HG03354 (cell line): ENCODE measurements around the gene DDX56.

Source experiments
- ATAC-seq: cut with Tn5 transposase; IDR thresholded peaks from one replicate; pipeline ENCODE4 v1.9.1; 2021; ENCODE audit warnings: mild to moderate bottlenecking; ENCODE audit not compliant: unreplicated experiment, poor library complexity, severe bottlenecking

DDX56 gene, protein sequence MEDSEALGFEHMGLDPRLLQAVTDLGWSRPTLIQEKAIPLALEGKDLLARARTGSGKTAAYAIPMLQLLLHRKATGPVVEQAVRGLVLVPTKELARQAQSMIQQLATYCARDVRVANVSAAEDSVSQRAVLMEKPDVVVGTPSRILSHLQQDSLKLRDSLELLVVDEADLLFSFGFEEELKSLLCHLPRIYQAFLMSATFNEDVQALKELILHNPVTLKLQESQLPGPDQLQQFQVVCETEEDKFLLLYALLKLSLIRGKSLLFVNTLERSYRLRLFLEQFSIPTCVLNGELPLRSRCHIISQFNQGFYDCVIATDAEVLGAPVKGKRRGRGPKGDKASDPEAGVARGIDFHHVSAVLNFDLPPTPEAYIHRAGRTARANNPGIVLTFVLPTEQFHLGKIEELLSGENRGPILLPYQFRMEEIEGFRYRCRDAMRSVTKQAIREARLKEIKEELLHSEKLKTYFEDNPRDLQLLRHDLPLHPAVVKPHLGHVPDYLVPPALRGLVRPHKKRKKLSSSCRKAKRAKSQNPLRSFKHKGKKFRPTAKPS

DNA sequence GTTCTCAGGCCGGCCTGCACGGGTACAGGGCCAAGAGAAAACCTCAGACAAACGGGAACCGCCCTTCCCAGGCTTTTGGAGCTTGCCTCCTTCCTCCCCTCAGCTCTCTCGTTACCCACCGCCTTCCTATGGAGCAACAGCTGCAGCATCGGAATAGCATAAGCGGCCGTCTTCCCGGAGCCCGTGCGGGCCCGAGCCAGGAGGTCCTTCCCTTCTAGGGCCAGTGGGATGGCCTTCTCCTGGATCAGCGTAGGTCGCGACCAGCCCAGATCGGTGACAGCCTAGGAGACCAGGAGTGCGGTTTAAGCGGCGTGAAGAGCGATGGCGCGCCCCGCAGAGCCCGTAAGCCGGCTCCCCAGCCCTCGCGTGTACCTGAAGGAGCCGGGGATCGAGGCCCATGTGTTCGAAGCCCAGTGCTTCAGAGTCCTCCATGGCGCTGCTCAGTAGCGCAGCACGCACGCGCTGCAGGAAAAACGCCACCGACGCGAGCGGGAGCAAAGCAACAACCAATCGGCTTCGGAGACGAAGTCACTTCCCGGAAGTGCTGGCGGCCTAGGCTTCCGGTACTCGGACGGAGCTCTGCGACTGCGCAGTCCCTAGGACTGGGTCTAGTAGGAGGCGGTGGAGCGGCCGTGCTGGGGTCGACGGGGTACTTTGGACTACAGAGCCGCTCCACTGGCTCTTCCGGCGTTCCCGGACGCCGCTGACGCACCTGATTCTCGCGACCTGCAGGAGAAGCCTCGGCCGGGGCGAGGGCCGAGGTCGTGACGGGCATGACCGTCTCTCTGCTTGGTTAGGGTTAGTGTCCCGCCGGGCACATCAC is at the start of gene DDX56:
DDX56 (minus strand) TSS at position 445 of the 823 bp plus-strand sequence; CDS start at position 432, 13 bp downstream.
- ATAC-seq: peak; percentile 97

DNA sequence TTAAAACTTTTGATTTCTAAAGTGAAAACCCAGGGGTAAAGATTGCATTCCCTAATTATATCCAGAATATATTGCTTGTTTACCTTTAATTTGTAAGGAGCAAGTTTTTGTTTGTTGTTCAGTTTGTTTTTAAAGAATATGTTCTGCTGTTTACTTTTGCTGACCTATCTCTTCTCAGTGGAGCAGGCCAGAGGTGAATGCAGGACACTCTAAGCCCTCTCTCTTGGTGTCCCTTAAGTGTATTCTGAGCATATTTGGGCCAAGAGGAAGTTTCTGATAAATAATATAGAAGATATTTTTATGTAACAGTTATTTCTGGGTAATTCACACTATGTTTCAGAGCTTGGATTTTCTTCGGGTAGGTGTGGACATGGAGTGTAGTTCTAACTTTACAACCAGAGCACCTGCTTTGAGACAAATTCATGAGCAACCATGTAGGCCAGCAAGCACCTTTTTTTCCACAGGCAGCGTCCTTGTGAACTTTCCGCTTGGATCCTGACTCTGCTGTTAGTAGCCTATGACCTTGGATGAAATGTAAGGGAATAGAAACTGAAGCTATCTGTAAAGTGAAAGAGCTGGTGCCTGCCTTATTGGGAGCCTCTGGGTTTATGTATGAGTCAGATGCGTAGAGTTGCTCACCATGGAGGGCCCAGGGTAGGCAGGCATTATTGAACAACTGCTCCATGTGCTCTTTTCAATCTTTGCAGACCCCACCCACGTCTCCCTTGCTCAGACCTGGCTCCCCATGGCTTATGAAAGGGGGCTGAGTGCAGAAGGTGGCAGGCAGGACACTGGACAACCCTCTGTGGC is 48.8 kb upstream of the DDX56 start:
- peak; percentile 65 for ATAC-seq

DNA sequence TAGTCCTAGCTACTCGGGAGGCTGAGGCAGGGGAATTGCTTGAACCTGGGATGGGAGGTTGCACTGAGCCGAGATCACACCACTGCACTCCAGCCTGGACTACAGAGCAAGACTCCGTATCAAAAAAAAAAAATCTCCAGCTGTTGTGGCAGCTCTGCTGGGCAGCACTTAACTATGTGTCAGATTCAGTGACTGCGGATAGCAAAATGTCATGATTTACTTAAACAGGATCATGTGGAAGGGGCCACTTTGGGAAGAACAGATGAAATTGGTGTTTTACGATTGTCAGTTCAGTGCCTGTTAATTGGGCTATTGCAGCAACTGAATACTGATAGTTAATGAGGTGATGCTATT is 48.0 kb upstream of the DDX56 start:
- no peak for ATAC-seq

DNA sequence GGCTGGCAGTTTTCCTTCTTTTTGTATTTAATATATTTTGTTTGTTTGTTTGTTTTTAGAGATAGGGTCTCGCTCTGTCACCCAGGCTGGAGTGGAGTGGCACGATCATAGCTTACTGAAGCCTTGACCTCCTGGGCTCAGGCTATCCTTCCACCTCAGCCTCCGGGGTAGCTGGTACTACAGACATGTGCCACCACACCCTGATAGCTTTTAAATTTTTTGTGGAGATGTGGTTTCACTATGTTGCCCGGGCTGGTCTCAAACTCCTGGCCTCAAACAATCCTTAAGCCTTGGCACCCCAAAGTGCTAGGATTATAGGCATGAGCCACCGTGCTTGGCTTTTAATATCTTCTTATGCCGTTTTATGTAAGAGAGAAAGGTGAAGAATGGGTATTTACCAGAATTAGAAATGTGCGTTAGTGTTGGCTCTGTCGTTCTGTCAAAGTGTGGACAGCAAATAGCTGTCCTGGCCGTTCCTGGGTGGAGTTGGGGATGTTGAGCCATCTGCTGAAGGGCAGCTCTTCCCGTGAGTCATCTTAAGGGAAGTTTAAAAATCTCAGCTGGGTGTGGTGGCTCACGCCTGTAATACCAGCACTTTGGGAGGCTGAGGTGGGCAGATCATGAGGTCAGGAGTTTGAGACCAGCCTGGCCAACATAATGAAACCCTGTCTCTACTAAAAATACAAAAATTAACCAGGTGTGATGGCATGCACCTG is 47.5 kb upstream of the DDX56 start:
- ATAC-seq: no peak

DNA sequence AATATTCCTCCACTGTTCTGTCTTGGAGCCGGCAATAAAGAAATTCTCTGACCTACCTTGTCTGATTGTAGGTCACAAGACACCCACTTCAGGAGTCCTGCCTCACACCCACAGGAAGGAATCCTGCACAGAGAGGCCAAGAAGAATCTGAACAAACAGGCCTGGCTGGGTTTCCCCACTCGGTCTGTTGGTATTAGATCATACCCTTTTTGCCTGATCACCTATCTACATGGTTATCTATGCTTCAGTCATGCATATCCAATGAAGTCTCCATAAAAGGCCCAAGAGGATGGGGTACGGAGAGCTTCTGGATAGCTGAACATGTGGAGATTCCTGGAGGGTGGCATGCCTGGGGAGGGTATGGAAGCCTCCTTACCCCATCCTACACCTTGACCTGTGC is 45.0 kb upstream of the DDX56 start:
- no peak for ATAC-seq

DNA sequence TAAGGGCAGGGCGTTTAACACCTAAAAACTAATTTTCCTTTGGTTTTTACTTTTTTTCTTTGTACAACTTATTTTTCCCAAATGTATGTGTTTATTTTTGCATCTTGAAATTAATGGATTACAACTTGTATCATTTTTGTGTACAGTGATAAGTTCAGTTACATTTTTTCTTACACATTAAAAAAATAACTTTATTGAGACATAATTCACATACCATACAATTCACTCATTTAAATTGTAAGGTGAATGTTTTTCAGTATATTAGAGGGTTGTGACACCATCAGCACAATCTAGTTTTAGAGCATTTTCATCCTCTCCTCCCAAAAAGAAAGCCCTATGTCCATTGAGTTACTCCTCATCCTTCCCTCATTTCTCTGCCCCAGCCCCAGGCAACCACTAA is 44.3 kb upstream of the DDX56 start:
- no peak for ATAC-seq

DNA sequence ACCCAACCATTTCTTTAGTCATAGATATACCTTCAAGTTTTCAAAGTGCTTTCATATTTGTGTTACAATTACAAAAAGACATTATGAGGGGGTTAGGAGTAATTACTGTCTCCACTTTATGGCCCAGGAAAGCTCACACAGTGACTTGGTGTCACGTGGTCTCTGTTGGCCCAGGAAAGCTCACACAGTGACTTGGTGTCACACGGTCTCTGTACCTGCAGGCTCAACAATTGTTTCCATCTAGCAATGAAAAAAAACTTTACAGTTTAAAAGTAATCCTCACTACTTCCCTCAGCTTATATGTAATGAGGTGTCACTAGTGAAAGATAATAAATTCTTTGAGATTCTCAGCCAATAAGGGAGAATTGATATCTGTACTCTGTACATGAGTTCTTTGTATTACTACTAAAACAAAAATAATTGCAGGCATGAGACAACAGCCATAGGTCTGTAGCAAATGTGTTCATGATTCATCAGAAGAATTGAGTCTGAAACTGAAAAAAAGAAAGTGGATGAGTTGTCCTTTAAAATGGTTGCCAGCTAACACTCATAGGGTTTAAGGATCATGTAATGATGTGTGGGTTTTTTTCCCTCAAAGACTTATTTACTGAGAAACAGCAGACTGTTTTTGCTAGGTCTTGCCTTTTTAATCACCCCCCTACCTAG is 43.6 kb upstream of the DDX56 start:
- peak; percentile 57 for ATAC-seq

DNA sequence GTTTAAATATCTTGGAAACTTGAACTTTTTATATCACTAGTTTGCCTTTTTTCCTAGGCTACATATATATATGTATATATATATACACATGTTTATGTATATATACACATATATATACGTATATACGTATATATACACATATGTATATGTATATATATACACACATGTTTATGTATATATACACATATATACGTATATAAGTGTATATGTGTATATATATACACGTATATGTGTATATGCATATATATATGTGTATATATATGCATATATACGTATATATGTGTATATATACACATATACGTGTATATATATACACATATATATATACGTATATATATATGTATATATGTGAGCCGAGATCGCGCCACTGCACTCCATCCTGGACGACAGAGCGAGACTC is 42.8 kb upstream of the DDX56 start:
- ATAC-seq: no peak

DNA sequence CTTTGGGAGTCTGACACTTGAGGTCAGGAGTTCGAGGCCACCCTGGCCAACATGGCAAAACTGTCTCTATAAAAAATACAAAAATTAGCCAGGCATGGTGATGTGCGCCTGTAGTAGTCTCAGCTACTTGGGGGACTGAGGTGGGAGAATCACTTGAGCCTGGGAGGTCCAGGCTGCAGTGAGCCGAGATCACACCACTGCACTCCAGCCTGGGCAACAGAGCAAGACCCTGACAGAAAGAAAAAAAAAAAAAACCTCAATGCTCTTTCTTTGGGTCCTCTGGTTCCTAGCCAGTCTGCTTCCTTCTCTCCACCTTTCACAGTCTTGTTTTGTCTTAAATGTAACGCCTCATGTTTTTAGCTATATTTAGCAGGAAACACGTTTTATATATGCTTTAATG is 42.1 kb upstream of the DDX56 start:
- ATAC-seq: no peak

DNA sequence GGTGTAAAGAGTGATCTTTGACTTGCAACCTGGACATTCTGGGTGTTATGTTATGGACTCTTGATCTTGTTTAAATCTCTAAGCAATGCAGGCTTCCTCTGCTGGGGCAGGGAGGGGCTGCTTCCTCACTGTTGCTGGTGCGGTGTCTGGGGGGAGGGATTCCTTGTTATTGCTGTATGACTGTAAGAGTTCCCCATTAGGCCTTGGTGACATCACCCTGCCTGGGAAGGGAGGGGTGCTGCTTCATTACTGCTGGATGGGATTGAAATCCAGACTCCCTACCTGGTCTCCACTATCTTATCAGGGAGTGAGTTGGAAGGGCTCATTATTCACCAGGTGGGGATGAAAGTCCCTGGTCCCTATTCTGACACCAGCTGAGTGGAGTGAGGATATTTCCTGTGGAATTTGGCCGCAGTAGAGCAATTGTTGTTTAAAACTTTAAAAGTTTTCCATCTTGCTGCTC is 41.5 kb upstream of the DDX56 start:
- ATAC-seq: no peak

DNA sequence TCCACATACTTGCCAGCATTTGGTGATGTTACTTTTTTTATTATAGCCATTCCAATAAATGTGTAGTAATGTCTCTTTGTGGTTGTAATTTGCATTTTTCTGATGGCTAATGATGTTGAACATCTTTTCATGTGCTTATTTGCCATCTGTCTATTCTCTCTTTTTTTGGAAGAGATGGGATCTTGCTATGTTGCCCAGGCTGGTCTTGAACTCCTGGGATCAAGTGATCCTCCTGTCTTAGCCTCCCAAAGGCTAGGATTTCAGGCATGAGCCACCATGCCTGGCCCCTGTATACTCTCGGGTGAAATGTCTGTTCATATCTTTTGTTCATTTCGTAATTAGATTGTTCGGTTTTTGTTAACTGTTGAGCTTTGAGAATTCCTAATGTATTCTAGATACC is 36.1 kb upstream of the DDX56 start:
- ATAC-seq: no peak

DNA sequence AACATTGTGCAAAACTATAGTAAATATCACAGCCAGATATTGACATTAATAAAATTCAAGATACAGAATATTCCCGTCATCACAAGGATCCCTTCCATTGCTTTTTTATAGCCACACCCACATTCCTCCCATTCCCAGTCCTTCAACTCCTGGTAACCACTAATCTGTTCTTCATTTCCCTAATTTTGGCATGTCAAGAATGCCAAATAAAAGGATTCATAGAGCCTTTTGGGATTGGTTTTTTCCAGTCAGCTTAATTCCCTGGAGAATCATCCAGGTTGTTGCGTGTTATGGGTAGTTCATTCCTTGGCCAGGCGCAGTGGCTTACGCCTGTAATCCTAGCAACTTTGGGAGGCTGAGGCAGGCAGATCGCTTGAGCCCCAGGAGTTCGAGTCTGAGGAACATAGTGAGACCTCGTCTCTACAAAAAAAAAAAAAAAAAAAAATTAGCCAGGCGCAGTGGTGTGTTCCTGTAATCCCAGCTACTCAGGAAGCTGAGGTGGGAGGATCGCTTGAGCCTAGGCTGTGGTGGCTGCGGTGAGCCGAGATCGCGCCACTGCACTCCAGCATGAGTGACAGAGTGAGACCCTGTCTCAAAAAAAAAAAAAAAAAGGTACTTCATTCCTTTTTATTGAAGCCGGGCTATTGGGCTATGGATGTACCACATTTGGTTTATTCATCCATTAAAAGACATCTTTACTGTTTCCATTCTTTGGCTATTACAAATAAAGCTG is 35.4 kb upstream of the DDX56 start:
- no peak for ATAC-seq

DNA sequence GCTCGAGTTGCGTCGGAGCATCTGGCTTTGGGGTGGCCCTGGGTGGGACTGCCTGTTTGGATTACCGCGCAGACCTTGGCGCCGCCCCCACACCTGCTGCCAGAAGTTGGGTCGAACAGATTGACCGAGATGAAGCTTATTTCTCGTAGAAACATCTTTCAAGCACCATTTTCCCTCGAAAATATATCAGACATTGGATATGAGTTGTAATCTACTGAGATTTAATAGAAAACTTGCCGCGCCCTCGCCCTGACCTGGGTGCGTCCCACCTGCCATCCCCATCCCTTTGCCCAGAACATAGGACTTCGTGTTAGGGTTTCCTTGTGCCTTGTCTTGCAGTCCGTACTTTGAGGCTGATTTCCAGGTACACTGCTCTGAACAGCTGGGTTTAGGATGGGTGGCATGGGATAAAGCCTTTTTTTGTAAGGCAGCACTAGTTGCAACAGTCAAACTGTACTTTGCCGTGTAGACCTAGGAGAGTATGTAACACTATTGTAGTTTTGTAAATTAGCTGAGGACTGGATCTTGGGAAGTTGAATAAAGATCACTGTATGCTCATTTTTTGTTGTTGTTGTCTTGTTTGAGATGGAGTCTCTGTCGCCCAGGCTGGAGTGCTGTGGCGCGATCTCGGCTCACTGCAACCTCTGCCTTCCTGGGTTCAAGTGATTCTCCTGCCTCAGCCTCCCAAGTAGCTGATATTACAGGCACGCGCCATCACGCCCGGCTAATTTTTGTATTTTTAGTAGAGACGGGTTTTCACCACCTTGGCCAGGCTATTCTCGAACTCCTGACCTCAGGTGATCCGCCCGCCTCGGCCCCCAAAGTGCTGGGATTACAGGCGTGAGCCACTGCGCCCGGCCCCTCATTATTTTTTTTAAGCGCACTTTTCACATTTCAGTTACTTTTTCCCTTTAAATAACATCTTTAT is 33.7 kb upstream of the DDX56 start:
- no peak for ATAC-seq

DNA sequence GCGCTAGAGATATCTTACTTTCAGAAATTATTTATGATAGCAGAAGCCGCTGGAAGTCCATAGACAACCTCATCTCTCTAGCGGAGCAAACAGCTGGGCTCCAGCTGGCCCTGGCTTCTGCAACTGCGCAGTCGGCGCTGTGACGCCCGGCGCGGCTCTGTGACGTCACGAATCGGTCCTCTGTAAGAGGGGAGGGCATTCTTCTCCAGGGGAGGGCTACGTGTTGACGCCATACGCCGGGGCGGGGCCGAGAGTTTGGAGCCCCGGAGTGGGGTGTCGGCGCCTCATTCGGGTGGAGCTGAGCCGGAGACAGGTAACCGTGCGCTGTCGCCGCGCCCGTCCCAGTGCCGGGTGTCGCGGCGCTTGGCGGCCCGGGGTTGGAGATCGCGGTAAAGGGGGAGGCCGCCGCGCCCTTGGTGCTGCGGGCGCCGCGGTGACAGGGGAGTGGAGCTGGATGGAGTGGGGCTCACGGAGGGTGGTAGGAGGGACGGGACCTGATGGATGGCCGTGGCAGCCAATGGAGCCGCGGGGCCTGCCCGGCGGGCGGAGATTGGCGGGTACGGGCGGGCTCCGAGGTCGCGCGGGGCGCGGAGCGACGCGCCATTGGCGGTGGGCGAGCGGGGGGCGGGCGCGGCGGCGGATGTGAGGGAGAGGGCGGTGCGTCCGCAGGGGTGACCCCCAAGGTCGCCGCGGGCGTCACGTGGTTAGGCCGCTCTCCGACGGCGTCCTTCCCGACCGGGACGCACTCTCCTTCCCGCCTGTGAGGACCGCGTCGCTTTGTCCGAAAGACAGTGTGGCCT is 32.8 kb upstream of the DDX56 start, which contains the start of gene OGDH:
OGDH (plus strand) TSS at position 287 of the 800 bp plus-strand sequence. CDS start 17,717 bp downstream, outside the sequence.
- peak; percentile 95 for ATAC-seq

DNA sequence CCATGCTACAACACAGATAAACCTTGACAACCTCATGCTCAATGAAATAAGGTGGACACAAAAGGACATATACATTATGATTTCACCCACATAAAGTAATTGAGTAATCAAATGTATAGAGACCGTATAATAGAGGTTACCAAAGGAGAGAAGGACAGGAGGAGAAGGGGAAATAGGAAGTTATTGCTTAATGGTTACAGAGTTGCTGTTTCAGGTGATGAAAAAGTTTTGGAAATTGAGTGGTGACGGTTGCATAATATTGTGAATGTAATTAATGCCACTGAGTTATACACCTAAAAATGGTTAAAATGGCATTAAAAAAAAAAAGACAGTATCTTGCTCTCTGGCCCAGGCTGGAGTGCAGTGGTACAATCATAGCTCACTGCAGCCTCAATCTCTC is 31.2 kb upstream of the DDX56 start:
- ATAC-seq: no peak

DNA sequence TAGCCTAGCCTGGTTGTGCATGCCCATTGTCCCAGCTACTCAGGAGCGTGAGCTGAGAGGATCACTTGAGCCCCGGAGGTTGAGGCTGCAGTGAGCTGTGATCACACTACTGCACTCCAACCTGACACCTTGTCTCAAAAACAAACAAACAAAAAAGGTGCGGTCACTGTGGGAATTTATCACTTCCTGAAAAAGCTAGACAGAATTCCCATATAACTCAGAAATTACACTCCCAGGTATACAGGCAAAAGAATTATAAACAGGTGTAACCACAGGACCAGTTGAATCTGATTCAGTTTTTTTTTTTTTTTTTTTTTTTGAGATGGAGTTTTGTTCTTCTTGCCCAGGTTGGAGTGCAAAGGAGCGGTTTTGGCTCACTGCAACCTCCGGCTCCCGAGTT is 29.5 kb upstream of the DDX56 start:
- no peak for ATAC-seq
